ENCODE measurements around the gene LCP1.

LCP1 gene

GRCh38 chr13:46202188-46202795 is 20.3 kb upstream of the LCP1 start:
- TF ChIP-seq POLR2AphosphoS5 (IDR thresholded peaks at IDR 0.05; ENCODE audit: low read depth, low read length) (no peak), FOXP2 (optimal IDR thresholded peaks at IDR 0.05; ENCODE audit: borderline replicate concordance, extremely low read depth, extremely low read length, insufficient read depth) (no peak), TAF1 (IDR thresholded peaks at IDR 0.05; ENCODE audit: borderline replicate concordance, insufficient read depth, low read length) (no peak), SIN3A (IDR thresholded peaks at IDR 0.05; ENCODE audit: borderline replicate concordance, insufficient read depth, low read length) (no peak)
- TF ChIP-seq, protein P1, sequence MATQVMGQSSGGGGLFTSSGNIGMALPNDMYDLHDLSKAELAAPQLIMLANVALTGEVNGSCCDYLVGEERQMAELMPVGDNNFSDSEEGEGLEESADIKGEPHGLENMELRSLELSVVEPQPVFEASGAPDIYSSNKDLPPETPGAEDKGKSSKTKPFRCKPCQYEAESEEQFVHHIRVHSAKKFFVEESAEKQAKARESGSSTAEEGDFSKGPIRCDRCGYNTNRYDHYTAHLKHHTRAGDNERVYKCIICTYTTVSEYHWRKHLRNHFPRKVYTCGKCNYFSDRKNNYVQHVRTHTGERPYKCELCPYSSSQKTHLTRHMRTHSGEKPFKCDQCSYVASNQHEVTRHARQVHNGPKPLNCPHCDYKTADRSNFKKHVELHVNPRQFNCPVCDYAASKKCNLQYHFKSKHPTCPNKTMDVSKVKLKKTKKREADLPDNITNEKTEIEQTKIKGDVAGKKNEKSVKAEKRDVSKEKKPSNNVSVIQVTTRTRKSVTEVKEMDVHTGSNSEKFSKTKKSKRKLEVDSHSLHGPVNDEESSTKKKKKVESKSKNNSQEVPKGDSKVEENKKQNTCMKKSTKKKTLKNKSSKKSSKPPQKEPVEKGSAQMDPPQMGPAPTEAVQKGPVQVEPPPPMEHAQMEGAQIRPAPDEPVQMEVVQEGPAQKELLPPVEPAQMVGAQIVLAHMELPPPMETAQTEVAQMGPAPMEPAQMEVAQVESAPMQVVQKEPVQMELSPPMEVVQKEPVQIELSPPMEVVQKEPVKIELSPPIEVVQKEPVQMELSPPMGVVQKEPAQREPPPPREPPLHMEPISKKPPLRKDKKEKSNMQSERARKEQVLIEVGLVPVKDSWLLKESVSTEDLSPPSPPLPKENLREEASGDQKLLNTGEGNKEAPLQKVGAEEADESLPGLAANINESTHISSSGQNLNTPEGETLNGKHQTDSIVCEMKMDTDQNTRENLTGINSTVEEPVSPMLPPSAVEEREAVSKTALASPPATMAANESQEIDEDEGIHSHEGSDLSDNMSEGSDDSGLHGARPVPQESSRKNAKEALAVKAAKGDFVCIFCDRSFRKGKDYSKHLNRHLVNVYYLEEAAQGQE (IDR thresholded peaks at IDR 0.05; ENCODE audit: insufficient read depth in 1 of 2, low read depth in 2 of 2, low read length in 2 of 2), result no peak

DNA sequence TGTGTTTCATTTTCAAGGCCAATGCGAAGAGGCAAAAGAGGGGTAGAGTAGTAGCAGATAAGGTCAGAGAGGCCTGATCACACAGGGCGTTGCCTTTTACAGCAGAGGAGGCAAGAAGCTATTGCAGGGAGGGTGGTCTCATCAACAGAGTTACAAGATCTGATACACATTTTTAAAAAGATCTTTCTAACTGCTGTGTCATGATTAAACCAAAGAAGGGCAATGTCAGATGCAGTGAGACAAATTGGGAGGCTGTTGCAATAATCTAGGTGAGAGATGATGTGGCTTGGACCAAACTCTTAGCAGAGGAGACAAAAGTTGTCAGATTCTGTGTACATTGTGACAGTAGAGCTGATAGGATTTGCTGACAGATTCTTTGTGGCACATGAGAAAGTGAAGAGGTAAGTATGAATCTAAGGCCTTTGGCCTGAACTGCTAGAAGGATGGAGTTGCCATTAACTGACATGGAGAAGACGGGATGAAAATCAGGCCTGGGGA is 16.8 kb upstream of the LCP1 start:
- TF ChIP-seq FOXP2 (optimal IDR thresholded peaks at IDR 0.05; ENCODE audit: borderline replicate concordance, extremely low read depth, extremely low read length, insufficient read depth) (no peak), TAF1 (IDR thresholded peaks at IDR 0.05; ENCODE audit: borderline replicate concordance, insufficient read depth, low read length) (no peak), POLR2AphosphoS5 (IDR thresholded peaks at IDR 0.05; ENCODE audit: low read depth, low read length) (no peak), SIN3A (IDR thresholded peaks at IDR 0.05; ENCODE audit: borderline replicate concordance, insufficient read depth, low read length) (no peak)
- TF ChIP-seq, protein P1 (IDR thresholded peaks at IDR 0.05; ENCODE audit: insufficient read depth in 1 of 2, low read depth in 2 of 2, low read length in 2 of 2), result no peak

- no peak for TF ChIP-seq FOXP2 (optimal IDR thresholded peaks at IDR 0.05; ENCODE audit: borderline replicate concordance, extremely low read depth, extremely low read length, insufficient read depth)
- TF ChIP-seq POLR2AphosphoS5 (IDR thresholded peaks at IDR 0.05; ENCODE audit: low read depth, low read length), result no peak
- TF ChIP-seq SIN3A (IDR thresholded peaks at IDR 0.05; ENCODE audit: borderline replicate concordance, insufficient read depth, low read length), result no peak
- TF ChIP-seq TAF1 (IDR thresholded peaks at IDR 0.05; ENCODE audit: borderline replicate concordance, insufficient read depth, low read length), result no peak
- TF ChIP-seq, protein P1 (IDR thresholded peaks at IDR 0.05; ENCODE audit: insufficient read depth in 1 of 2, low read depth in 2 of 2, low read length in 2 of 2), result no peak
These were observed 15.5 kb upstream of the LCP1 start for GRCh38 chr13:46197299-46198048.

DNA sequence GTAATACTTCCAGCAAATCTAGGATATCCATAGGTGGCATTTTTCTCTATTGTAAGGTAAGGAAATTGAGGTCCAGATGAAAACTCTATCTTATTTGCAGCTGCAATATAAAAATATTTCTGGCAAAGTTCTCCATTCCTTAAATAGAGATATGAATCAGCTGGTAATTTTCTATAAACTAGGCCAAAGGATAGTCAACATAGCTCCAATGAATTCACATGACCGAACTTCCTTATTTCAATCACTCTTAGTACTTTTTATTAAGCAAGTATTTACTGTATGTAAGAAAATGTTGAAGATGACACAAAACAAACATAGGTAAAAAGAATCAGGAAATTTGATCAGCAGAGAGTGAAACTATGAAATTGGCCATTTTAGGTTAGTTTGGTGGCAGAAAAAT is 13.0 kb upstream of the LCP1 start:
- TF ChIP-seq SIN3A (IDR thresholded peaks at IDR 0.05; ENCODE audit: borderline replicate concordance, insufficient read depth, low read length) (no peak), POLR2AphosphoS5 (IDR thresholded peaks at IDR 0.05; ENCODE audit: low read depth, low read length) (no peak), FOXP2 (optimal IDR thresholded peaks at IDR 0.05; ENCODE audit: borderline replicate concordance, extremely low read depth, extremely low read length, insufficient read depth) (no peak), TAF1 (IDR thresholded peaks at IDR 0.05; ENCODE audit: borderline replicate concordance, insufficient read depth, low read length) (no peak)
- TF ChIP-seq, protein P1 (IDR thresholded peaks at IDR 0.05; ENCODE audit: insufficient read depth in 1 of 2, low read depth in 2 of 2, low read length in 2 of 2), result no peak
